Activated CD4-positive, alpha-beta T cell treated with anti-CD3 and anti-CD28 coated beads, Interleukin-2, amount 50 U/mL, for 1 hour (primary cell): Measurements from ENCODE around the gene NLE1.
A peak's percentile ranks its signal among the peaks of the same experiment; 100 is the strongest.
"Not testable (repeated sequence)": the region's sequence is repeated elsewhere in the genome, so short reads cannot be mapped to it uniquely, and the experiment has no call there.

Experiments
- DNase-seq: peaks from one replicate; pipeline ENCODE4 v3.0.0-alpha.2; 2020

The NLE1 gene

DNA sequence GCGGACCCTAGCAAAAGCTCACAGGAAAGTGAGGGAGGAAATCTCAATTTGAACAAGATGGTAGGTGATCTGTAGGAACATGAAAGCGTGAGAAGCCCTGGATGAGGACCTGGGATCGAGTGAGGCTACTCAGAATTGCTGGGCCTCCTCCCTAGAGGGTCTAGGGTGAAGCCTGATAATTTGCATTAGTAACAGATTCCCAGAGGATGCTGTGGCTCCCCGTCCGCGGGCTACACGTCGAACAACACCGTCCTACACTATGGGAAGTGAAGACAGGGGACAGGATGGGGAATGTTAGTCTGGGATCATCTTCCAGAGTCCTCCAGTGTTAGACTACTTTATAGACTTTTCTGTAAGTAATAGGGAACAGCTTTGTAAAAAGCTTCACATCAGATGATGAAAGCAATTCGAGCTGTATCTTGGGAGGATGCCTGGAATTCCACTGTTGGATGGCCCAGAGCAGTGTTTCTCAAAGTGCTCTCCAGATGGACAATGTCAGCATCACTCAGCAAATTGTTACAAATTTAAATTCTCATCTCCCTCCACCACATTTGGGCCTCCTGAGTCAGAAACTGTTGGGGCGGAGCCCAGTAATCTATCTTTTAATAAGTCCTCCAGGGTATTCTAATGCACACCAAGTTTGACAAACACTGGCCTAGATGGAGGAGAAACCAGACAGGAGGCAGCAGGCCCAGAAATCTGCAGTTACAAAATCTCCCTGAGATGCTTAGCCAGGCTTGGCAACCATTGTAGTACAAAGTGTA is 14.2 kb downstream of the NLE1 start:
- DNase-seq: no peak

DNA sequence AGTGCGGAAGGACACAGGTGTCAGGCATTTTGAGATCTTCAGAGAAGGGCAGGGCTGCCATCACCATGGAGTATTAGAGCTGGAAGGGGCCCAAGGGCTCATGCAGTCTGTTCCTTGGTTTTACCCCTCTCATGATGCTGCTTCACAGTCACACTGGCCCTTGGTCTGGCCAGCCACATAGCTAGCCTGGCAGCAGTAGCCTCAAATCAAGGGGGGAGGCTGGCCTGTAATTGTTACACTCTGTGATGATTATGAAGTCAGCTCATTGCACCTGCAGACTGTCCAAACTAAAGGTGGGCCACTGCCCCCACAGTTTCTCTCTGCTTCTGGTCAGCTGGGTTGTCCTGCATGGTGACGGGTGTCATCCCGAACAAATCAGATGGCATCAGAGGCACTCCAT is 20.8 kb downstream of the NLE1 start, which contains the start of gene FNDC8:
Gene FNDC8 (plus strand): TSS at position 301 of the 400 bp plus-strand sequence. CDS start 79 bp downstream, at position 380.
- DNase-seq: no peak

DNA sequence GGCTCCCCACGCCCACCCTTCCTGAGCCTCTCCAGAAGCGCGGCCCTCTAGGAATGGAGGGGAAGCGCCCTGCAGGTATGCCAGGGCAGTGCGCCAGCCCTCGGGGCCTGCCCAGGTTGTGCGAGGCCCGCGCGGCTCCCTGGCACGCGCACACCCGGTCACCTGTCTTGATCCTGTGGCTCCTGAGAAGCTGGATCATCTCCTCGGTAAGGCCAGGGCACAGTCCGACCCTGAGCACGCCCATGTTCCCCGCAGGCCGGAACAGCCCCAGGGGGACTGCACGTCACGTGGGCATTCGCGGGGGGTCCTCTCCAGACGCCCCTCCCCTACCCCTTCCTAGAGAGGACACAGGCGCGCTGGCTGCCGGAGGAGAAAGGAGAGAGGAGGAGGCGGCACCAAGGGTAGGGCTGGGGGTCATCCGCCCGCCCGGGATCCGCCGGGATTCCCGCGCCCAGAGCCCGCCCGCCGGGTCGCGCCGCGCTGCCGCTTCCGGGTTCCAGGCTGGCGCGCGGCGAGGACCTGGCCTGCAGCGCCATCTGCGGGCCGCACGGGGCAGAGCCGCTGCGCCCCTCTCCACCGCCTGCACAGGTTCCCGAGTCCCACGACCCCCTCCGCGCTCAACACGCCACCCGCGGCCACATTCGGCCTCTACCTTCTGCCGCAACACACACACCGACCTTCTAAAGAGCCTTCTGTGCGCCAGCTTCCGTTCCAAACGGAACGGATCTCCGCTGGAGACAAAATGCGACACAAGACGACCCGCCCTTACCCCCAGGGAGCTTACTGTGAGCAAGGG is 22.5 kb downstream of the NLE1 start, which contains the start of gene RAD51D:
Gene RAD51D (minus strand): TSS at position 491 of the 796 bp plus-strand sequence. CDS start 247 bp downstream, at position 244.
- peak; percentile 76 for DNase-seq

DNA sequence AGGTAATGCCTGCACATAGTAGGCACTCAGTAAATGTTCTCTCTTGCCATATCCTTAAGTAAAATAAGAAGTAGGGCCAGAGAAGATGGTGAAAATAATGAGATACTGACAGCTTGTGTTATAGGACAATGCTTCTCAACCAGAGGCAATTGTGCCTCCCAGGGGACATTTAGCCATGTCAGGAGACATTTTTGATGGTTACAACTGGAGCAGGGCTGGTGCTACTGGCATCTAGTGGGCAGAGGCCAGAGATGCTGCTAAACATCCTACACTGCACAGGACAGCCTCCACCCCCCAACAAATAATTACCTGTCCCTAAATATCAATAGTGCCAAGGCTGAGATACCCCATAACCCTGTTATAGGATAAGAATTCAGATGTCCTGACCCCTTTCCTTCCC is 24.1 kb downstream of the NLE1 start:
- peak; percentile 20 for DNase-seq

DNA sequence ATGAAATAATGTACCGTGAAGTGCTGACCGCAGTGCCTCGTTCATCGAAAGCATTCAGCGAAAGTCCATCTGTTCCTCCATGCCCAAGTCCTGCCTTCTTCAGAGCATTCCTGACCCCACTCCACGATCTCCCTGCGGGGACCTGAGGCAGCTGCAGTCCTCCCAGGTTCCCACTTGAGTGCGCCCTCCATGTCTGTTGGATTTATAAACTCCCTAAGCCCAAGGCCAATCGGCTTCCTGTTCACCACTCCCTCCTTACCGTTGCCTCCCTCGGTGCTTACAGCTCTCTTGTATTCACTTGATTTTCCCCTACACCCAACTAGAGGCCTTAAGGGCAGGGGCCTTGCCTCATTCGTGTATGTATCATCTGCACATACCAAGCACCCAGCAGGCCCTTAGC is 25.3 kb downstream of the NLE1 start:
- no peak for DNase-seq

DNA sequence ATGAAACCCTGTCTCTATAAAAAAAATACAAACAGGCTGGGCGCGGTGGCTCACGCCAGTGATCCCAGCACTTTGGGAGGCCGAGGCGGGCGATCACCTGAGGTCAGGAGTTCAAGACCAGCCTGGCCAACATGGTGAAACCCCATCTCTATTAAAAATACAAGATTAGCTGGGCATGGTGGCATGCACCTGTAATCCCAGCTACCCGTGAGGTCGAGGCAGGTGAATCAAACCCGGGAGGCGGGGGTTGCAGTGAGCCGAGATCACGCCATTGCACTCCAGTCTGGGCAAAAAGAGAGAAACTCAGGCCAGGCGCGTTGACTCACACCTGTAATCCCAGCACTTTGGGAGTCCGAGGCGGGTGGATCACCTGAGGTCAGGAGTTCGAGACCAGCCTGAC is 31.3 kb downstream of the NLE1 start:
- DNase-seq: not testable (repeated sequence)

DNA sequence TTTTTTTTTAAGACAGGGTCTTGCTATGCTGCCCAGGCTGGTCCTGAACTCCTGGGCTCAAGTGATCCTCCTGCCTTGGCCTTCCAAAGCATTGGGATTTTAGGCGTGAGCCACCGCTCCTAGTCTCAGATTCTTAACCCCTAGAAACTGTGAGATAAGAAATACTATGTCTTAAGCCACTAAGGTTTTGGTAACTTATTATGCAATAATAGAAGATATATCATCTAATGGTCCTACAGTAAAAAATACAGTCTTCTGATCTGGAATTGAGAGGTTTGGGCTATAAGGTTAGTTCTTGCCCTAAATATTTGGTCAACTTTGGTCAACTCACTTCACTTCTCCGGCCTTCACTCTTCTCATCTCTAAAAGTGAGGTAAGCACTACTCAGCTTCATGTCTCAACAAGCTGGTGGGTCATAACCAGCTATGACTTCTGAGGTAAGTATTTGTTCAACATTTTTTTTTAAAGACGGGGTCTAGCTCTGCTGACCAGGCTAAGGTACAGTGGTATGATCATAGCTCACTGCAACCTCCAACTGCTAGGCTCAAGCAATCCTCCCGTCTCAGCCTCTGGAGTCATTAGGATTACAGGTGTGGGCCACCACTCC is 37.2 kb downstream of the NLE1 start:
- DNase-seq: no peak

DNA sequence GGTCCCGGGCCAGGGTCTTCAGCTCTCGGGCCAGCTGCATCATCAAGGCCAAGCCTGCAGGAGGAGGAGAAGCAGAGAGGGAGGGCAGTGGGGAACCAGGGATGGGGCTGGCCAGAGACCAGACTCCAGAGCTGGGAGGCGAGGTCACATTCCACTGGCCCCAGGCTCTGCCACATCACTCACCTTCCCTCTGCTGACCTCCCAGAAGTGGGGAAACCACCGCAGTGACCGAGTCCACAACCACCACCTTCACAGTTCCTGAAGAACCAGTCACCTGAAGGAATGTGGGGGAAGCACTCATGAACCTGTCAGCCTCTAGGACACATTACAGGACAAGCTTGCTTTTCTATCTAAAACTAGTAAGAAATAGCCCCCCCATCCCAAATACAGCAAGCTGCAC is 38.8 kb downstream of the NLE1 start:
- DNase-seq: no peak

DNA sequence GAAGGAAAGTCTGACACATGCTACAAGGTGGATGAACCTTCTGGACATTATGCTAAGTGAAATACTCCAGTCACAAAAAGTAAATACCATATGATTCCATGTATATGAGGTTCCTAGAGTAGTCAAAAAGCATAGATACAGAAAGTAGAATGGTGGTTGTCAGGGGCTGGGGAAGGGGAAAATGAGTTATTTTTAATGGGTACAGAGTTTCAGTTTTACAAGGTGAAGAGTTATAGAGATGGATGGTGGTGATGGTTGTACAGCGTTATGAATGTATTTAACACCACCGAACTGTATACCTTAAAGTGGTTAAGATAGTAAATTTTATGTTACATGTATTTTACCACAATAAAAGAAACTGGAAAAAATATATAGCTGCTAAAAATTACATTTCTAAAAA is 40.4 kb downstream of the NLE1 start:
- DNase-seq: no peak

DNA sequence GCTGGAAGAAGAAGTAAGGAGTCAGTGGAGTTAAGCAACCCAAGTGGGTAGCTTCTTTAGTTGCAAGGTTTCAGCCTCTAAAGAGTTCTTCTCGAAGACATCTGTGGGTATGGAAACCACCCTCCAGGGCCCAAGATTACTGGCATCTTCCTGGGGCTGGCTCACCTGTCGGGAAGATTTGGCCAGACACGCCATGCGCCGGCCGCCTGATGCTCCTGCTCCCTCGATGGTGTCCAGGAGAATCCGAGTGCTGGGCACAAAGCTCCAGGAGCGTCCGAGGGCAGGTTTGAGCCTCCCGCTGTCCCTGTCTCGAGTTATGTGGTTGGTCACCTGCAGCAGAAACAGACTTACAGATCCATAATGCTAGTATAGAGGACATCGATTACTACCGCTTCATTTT is 41.1 kb downstream of the NLE1 start:
- no peak for DNase-seq

DNA sequence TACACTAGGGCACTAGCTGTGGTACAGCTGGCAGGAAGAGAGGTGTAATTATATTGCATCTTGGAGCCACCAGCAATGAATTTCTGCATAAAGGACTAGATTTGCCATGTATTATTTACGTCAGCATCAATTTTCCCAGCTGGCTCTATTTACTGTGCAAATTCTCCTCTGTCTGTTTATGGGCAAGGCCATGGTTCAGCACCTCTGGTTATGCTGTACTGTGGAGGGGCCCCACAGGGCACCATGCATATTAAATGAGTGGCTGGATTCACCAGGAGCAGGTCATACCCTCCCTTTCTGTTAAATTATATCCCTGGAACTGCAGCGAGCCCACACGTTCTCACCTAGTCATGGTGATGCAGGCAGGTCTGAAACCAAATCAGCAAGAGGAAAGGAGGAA is 42.2 kb downstream of the NLE1 start:
- no peak for DNase-seq

DNA sequence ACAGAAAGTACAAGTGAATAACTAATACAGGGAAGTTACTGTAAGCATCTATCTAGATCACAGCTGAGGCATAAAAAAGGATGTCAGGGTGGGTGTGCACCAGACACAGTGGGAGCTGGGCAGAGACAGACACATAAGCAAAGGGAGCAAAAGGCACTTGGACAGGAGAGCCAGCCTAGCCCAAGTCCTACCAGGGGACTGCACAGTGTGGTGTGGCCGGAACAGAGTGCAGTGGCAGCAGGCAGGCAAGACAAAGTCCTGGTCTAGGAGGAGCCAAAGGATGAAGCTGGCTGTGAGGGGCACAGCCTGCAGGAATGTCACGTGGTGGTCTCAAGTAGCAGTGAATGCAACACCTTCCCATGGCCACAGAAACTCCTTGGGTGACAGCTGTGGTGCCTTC is 44.3 kb downstream of the NLE1 start:
- DNase-seq: no peak

DNA sequence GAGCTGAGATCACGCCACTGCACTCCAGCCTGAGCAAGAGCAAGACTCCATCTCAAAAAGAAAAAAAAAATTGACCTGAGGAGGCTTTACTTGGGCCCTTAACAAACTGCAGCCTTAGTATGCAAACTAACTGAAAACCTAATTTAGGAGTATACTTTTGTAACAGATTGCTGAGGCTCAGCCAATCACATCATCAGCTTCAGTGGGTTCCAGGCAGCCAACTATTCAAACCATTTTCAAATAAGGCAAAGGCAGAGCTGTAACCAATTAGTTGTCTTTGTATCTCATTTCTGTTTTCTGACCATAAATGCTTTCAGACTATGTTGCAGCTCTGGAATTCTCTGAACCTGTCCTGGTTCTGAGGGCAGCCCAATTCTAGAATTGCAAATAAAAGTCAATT is 46.4 kb downstream of the NLE1 start:
- no peak for DNase-seq

DNA sequence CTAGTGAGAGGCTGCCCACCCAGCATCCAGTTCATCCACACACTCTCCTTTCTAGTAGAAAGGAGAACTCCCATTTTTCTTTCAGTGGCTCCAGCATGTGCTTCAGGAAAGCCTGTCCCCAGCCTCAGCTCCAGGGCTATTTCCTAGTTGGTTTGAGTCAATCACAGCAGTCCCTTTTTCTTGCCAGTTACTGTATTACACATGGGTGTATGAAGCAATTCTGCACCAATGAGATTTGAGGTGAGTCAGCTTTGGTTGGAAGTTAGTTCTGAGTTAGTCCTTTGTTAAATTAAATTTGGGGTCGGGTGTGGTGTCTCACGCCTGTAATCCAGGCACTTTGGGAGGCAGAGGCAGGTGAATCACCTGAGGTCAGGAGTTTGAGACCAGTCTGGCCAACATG is 47.2 kb downstream of the NLE1 start:
- DNase-seq: no peak

DNA sequence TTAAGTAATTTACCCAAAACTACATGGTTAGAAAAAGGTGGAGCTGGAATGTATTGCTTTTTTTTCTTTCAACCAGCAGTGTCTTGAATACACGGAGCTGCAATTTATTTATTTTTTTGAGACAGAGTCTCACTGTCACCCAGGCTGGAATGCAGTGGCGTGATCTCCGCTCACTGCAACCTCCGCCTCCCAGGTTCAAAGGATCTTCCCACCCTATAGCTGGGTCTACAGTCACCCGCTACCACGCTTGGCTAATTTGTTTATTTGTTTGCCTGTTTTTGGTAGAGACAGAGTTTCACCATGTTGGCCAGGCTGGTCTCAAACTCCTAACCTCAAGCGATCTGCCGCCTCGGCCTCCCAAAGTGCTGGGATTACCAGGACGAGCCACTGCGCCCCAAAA is 51.4 kb downstream of the NLE1 start:
- DNase-seq: not testable (repeated sequence)

DNA sequence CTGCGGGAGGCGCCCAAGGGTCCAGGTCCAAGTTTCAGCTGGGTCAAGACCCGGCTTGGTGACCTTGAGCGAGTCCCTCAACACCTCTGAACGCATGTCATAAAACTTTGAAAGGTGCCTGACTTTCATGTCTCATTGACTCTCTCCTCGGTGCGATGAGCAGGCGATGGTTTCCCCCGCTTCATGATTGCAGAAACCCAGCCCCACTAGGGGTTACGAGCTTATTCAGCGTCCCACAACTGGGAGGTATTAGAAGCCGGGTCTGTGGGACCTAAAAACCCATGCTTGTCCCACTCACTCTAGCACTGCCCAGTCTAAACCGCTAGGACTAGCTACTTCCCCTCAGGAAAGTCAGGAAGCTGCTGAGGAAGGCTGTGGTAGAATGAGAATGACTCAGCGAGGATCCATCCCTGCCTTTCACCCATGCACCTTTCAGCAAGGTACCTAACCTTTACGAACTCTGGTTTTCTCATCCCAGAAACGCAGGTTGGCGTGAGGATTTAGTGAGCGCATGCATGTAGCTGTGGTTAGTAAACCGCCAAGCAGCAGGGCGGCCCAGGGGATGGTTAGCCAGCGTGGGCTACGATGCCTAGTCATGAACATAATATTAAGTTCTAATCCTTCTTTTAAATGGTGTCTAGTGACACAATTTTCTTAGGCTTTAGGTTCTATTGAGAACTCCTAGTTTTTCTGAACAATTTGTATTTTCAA is 52.4 kb downstream of the NLE1 start:
- DNase-seq: peak; percentile 47

DNA sequence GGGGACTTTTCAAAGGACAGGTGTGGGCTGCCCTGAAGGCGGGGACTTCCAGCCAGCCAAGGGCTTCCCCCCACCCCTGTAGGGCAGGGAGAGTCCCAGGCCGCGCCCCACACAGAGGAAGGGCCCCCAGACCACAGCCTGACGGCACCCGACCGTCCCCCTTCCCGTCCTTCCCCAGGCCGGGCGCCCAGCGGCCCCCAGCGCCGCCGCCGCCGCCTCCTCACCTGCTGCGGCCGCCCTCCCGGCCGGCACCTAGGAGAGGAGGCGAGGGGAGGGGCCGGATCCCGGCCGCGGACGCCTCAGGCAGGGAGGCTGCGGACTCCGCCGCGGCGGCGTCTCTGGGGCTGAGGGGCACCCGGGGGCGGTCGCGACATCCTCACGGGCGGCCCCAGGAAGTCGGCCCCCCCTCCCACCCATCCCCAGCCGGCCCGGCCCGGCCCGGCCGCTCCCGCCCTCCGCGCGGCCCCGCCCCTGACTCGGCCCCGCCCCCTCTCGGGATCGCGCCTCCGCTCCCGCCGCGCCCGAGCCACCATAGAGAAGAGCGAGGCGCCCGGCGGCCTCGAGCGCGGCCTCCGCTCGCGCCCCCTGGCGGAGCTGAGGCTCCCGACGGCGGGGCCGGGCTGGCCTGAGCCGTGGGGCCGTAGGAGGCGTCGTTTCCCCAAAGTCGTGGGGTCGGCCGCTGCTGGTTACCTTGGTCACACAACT is 53.1 kb downstream of the NLE1 start:
- DNase-seq: peak; percentile 88

DNA sequence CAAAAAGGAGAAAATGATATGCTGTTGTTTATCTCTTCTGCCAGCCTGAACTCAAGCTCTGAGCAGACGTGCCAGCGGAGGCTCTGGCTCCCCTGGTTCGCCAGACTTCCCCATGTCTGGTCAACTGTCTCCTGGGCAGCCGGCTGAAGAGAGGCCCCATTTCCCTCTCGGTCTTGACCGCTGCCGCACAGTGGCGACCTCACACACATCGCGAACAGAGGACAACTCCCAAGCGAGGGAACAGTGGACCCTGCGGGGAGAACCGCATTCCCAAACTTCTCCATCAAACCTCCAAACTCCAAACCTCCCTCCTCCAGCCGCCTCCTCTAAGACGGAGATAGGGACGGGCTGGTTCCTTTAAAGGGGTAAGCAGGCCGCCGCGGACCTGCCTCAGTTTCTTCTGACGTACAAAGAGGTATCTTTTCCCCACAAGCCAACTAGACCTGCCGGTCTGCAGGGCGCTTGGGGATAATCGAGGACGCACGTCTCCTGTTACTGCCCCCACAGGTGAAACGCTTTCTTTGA is 53.7 kb downstream of the NLE1 start:
- peak; percentile 10 for DNase-seq

DNA sequence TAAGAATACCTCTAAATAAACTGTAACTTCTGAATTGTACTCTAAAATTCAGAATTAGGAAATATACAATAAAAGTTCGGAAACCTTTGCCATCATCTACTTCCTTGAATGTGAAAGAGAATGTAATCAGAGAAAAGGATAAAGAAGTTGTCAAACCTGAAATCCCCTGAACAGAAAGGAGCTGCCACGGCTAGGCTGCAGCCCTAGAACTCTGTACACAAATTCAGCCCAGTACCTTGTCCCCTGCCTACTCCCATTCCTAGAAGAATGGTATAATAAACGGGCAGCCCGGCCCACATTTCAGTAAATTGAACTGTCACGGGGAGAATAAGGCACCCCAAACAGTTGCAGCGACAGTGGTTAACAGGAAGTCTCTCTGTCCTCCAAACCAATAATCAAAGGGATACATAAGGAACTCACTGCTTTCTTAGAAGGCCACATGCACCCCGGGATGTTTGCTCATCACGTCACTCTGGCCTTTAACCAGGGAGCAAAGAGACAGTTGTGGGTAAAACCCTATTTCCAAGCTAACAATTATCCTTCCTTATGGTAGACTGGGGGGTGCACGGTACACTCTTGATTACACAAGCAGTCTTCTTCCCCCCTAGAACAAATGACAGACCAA is 54.3 kb downstream of the NLE1 start:
- peak; percentile 20 for DNase-seq

DNA sequence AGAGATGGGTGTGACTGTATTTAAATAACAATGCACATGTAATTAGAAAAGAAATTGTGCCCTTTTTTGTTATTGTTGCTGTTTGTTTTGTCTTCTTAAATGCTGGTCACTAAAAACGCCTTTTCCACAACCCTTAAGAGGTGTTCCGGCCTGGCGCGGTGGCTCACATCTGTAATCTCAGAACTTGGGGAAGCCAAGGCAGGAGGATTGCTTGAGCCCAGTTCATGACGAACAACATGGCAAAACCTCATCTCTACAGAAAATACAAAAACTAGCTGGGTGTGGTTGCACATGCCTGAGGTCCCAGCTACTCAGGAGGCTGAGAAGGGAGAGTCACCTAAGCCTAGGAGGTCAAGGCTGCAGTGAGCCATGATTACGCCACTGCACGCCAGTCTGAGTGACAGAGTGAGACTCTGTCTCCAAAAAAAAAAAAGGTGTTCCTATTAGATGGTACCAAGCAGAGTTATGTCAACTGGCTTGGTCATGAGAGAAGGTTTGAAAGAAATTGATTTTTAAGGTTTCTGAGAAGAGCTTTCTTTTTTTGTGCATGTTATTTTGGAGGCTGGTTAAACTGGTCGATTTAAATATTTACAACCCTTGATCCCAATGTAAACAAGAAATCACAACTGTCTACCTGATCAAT is 55.1 kb downstream of the NLE1 start:
- no peak for DNase-seq

DNA sequence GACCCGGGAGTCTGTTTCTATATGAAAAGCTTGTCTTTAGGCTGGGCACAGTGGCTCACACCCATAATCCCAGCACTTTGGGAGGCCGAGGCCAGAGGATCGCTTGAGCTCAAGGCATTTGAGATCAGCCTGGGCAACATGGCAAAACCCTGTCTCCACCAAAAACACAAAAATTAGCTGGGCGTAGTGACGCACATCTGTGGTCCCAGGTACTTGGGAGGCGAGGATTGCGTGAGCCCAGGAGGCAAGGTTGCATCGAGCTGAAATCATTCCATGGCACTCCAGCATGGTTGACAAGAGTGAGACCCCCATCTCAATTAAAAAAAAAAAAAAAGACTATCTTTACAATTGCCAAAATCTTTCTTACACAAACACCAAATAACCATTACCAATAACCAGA is 55.9 kb downstream of the NLE1 start:
- DNase-seq: no peak
